GM19397 (cell line): Measurements from ENCODE around the gene GNAS-AS1.
"Not testable (repeated sequence)": the region's sequence is repeated elsewhere in the genome, so short reads cannot be mapped to it uniquely, and the experiment has no call there.

Experiments used
- ATAC-seq: cut with Tn5 transposase; IDR thresholded peaks from one replicate; pipeline ENCODE4 v1.9.1; 2021; ENCODE audit warnings: mild to moderate bottlenecking, moderate library complexity; ENCODE audit not compliant: unreplicated experiment

The GNAS-AS1 gene

GRCh38 chr20:58837717-58838116 lies 13.0 kb downstream of the GNAS-AS1 start:
- ATAC-seq: no peak

- ATAC-seq: no peak
Measured at GRCh38 chr20:58836616-58837204, 14.0 kb downstream of the GNAS-AS1 start.

- no peak for ATAC-seq
Measured at GRCh38 chr20:58835231-58835630, 15.5 kb downstream of the GNAS-AS1 start.

- ATAC-seq: no peak
Measured at GRCh38 chr20:58833921-58834320, 16.8 kb downstream of the GNAS-AS1 start.

GRCh38 chr20:58832457-58832856 lies 18.2 kb downstream of the GNAS-AS1 start:
- ATAC-seq: no peak

GRCh38 chr20:58829531-58829941 lies 21.2 kb downstream of the GNAS-AS1 start:
- ATAC-seq: no peak

- not testable (repeated sequence) for ATAC-seq
Measured at GRCh38 chr20:58828804-58829203, 21.9 kb downstream of the GNAS-AS1 start.

- ATAC-seq: no peak
Measured at GRCh38 chr20:58828136-58828535, 22.6 kb downstream of the GNAS-AS1 start.

GRCh38 chr20:58826271-58826670 lies 24.4 kb downstream of the GNAS-AS1 start:
- no peak for ATAC-seq

- no peak for ATAC-seq
Measured at GRCh38 chr20:58825450-58825849, 25.3 kb downstream of the GNAS-AS1 start.

GRCh38 chr20:58824843-58825242 lies 25.9 kb downstream of the GNAS-AS1 start:
- ATAC-seq: no peak

- no peak for ATAC-seq
Measured at GRCh38 chr20:58822748-58823730, 27.7 kb downstream of the GNAS-AS1 start.

GRCh38 chr20:58822149-58822548 lies 28.6 kb downstream of the GNAS-AS1 start:
- no peak for ATAC-seq

- ATAC-seq: not testable (repeated sequence)
Measured at GRCh38 chr20:58820515-58820914, 30.2 kb downstream of the GNAS-AS1 start.

- no peak for ATAC-seq
Measured at GRCh38 chr20:58819921-58820320, 30.8 kb downstream of the GNAS-AS1 start.

GRCh38 chr20:58818586-58819285 lies 32.0 kb downstream of the GNAS-AS1 start:
- no peak for ATAC-seq

GRCh38 chr20:58817748-58818147 lies 33.0 kb downstream of the GNAS-AS1 start:
- no peak for ATAC-seq

- ATAC-seq: no peak
Measured at GRCh38 chr20:58816957-58817651, 33.6 kb downstream of the GNAS-AS1 start.

- no peak for ATAC-seq
Measured at GRCh38 chr20:58816051-58816450, 34.7 kb downstream of the GNAS-AS1 start.

- ATAC-seq: no peak
Measured at GRCh38 chr20:58815448-58815847, 35.3 kb downstream of the GNAS-AS1 start.

GRCh38 chr20:58813369-58813768 lies 37.3 kb downstream of the GNAS-AS1 start:
- ATAC-seq: no peak
